Measurements from ENCODE around the gene TULP4.

Gene TULP4

DNA sequence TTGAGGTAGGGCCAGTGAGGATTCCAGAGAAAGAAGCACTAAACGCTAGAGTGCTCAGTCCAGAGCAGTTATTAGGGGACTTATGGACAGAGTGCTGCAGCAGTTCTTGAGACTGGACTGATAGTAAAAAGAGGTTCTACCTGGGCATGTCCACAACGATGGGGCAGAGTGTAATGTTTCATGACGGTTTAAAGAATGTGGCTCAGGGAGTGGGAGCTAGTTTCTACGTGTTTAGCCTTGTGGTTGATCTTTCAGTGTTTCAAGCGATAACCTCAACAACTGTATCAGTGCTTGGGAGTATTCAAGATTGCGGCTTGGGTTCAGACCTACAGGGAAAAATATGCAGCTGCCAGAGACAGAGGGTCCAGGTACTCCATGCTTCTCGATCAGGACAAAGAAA, 67.1 kb downstream of the TULP4 start:
- H3K4me3 ChIP-seq (ENCODE audit: low read depth, low read length), result no peak overlapping the region
- TF ChIP-seq, protein P1, sequence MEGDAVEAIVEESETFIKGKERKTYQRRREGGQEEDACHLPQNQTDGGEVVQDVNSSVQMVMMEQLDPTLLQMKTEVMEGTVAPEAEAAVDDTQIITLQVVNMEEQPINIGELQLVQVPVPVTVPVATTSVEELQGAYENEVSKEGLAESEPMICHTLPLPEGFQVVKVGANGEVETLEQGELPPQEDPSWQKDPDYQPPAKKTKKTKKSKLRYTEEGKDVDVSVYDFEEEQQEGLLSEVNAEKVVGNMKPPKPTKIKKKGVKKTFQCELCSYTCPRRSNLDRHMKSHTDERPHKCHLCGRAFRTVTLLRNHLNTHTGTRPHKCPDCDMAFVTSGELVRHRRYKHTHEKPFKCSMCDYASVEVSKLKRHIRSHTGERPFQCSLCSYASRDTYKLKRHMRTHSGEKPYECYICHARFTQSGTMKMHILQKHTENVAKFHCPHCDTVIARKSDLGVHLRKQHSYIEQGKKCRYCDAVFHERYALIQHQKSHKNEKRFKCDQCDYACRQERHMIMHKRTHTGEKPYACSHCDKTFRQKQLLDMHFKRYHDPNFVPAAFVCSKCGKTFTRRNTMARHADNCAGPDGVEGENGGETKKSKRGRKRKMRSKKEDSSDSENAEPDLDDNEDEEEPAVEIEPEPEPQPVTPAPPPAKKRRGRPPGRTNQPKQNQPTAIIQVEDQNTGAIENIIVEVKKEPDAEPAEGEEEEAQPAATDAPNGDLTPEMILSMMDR (IDR thresholded peaks at IDR 0.05; ENCODE audit: low read depth, low read length), result no peak

- H3K4me3 ChIP-seq (ENCODE audit: low read depth, low read length), result no peak overlapping the region
- TF ChIP-seq, protein P1 (IDR thresholded peaks at IDR 0.05; ENCODE audit: low read depth, low read length), result no peak
Measured at GRCh38 chr6:158381214-158381613, 68.9 kb downstream of the TULP4 start.

DNA sequence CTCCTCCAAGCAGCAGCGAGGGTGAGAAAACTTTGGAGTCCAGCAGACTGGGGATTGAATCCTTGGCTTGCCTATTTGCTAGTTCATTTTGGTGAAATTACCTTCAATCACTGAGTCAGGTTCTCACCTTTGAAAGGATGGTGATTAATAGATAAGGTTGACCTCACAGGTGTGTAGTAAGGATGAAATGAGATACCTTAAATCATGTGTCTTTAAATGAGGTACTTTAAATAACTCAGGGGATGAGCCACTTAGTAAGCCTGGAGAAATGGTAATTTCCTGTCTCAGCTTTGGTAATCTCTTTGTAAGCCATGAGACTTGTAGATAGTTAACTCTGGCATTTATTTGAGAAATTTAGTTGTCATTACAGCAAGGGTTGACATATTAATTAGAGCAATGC, 70.2 kb downstream of the TULP4 start:
- TF ChIP-seq, protein P1 (IDR thresholded peaks at IDR 0.05; ENCODE audit: low read depth, low read length), result no peak
- no peak overlapping the region for H3K4me3 ChIP-seq (ENCODE audit: low read depth, low read length)

GRCh38 chr6:158383057-158383456, 70.8 kb downstream of the TULP4 start:
- TF ChIP-seq, protein P1 (IDR thresholded peaks at IDR 0.05; ENCODE audit: low read depth, low read length), result no peak
- H3K4me3 ChIP-seq (ENCODE audit: low read depth, low read length), result no peak overlapping the region

- TF ChIP-seq, protein P1 (IDR thresholded peaks at IDR 0.05; ENCODE audit: low read depth, low read length), result no peak
Measured at GRCh38 chr6:158383542-158383941, 71.3 kb downstream of the TULP4 start.

GRCh38 chr6:158384671-158385110, 72.4 kb downstream of the TULP4 start:
- no peak overlapping the region for H3K4me3 ChIP-seq (ENCODE audit: low read depth, low read length)
- TF ChIP-seq, protein P1 (IDR thresholded peaks at IDR 0.05; ENCODE audit: low read depth, low read length), result no peak

More at GRCh38 chr6:158383542-158383941, 71.3 kb downstream of the TULP4 start:
- H3K4me3 ChIP-seq (ENCODE audit: low read depth, low read length), result no peak overlapping the region

DNA sequence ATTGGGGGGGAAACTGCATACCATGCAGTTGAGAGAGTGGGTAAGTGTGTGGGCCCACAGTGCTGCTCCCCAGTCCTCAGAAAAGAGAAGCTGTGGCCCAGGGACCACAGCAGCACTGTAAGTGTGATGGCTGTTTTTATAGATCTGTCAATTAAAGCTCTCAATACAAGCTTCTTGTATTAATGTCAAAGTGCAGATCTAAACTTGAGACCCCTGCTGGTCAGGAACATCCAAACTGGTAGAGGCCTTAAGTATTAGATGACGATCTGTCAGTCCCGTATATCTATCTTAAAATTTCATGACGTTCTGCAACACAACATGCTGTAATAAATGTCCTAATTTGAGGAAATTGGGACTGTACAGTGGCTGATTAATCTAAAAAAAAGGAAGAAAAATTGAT, 74.8 kb downstream of the TULP4 start:
- TF ChIP-seq, protein P1 (IDR thresholded peaks at IDR 0.05; ENCODE audit: low read depth, low read length), result no peak
- H3K4me3 ChIP-seq (ENCODE audit: low read depth, low read length), result no peak overlapping the region

Measured in WI38 (cell line).